IMR-90 (cell line): ENCODE measurements around the gene ANTXR1. TPM values are rescaled to one million over a fixed set of nuclear protein-coding genes. Genes with fewer than 3 reads are reported as not detected.
A peak's percentile ranks its signal among the peaks of the same experiment; 100 is the strongest.

Source experiments
- ATAC-seq: fragments of 200-7000 bp; cut with Tn5 transposase; 2 replicates; pipeline ENCODE4 v1.9.1; 2020; ENCODE audit warnings: low read depth, mild to moderate bottlenecking, moderate library complexity
- BruUV-seq: library from RNA; stranded (reverse); fragments of 400-500 nt; replicated peaks from 2 replicates; lab custom pipeline; 2021; lab: Mats Ljungman, UMichigan
- CTCF ChIA-PET: fragments of 300-600 bp; formaldehyde crosslinking; extraction: SDS; loops from one replicate; lab custom pipeline; 2021; ENCODE audit warnings: antibody characterized with exemption; lab: Yijun Ruan, JAX
- POLR2A ChIA-PET: fragments of 300-600 bp; sonication (Branson Sonifier 250); formaldehyde crosslinking; loops from one replicate; lab custom pipeline; 2022; ENCODE audit warnings: antibody characterized with exemption; ENCODE audit not compliant: unreplicated experiment; lab: Charles Lee
- DNase-seq: peaks from one replicate; pipeline ENCODE4 v3.0.0; 2013
- H2AFZ ChIP-seq: replicated peaks from 2 replicates; pipeline ENCODE3; 2013; ENCODE audit warnings: low read length, mild to moderate bottlenecking; ENCODE audit not compliant: poor library complexity
- H2AK5ac ChIP-seq: 2 replicates; pipeline ENCODE4 v1.6.1; 2013; ENCODE audit warnings: low read depth, low read length, inconsistent platforms
- H2AK9ac ChIP-seq: replicated peaks from 2 replicates; pipeline ENCODE3; 2013; ENCODE audit warnings: mild to moderate bottlenecking, low read depth, low read length, moderate library complexity; ENCODE audit not compliant: poor library complexity
- H2BK120ac ChIP-seq: 2 replicates; pipeline ENCODE4 v1.6.1; 2013; ENCODE audit warnings: low read depth, low read length, inconsistent platforms
- H2BK15ac ChIP-seq: 3 replicates; pipeline ENCODE4 v1.6.1; 2013; ENCODE audit warnings: low read depth, low read length, inconsistent platforms
- H2BK20ac ChIP-seq: 2 replicates; pipeline ENCODE4 v1.6.1; 2013; ENCODE audit warnings: low read depth, mild to moderate bottlenecking, inconsistent platforms, low read length, moderate library complexity
- H2BK5ac ChIP-seq: 2 replicates; pipeline ENCODE4 v1.6.1; 2013; ENCODE audit warnings: mild to moderate bottlenecking, low read depth, low read length, inconsistent platforms; ENCODE audit not compliant: poor library complexity, severe bottlenecking
- H3K14ac ChIP-seq: replicated peaks from 2 replicates; pipeline ENCODE4 v1.6.1; 2013; ENCODE audit warnings: low read depth, low read length, inconsistent platforms
- H3K18ac ChIP-seq: 2 replicates; pipeline ENCODE4 v1.6.1; 2013; ENCODE audit warnings: low read depth, low read length, control low read depth
- H3K23ac ChIP-seq: 2 replicates; pipeline ENCODE4 v1.6.1; 2013; ENCODE audit warnings: low read depth, low read length, inconsistent platforms
- H3K27ac ChIP-seq: 2 replicates; pipeline ENCODE4 v1.5.1; 2013; ENCODE audit warnings: mild to moderate bottlenecking, control low read depth, low read length; ENCODE audit not compliant: insufficient read depth
- H3K27me3 ChIP-seq: 2 replicates; pipeline ENCODE4 v1.6.1; 2013; ENCODE audit warnings: low read length; ENCODE audit not compliant: control insufficient read depth, insufficient read depth
- H3K36me3 ChIP-seq: 2 replicates; pipeline ENCODE4 v1.6.1; 2013; ENCODE audit warnings: low read length, mixed read lengths; ENCODE audit not compliant: control insufficient read depth, insufficient read depth
- H3K4ac ChIP-seq: 2 replicates; pipeline ENCODE4 v1.6.1; 2013; ENCODE audit warnings: low read depth, low read length, inconsistent platforms
- H3K4me1 ChIP-seq: 2 replicates; pipeline ENCODE4 v1.6.1; 2013; ENCODE audit warnings: low read length, mixed read lengths; ENCODE audit not compliant: control insufficient read depth, insufficient read depth
- H3K4me2 ChIP-seq: 2 replicates; pipeline ENCODE4 v1.6.1; 2013; ENCODE audit warnings: low read depth, mild to moderate bottlenecking, control low read depth, low read length, moderate library complexity
- H3K4me3 ChIP-seq: 2 replicates; pipeline ENCODE4 v1.5.1; 2013; ENCODE audit warnings: low read depth, mild to moderate bottlenecking, control low read depth, low read length, moderate library complexity; ENCODE audit not compliant: insufficient read depth
- H3K56ac ChIP-seq: 2 replicates; pipeline ENCODE4 v1.6.1; 2013; ENCODE audit warnings: low read length, inconsistent platforms; ENCODE audit not compliant: insufficient read depth; ENCODE audit errors: extremely low read depth
- H3K79me1 ChIP-seq, 2 experiments: 2 replicates each; pipeline ENCODE4 v1.6.1; 2013; ENCODE audit warnings: low read length in 2 of 2, inconsistent platforms in 1 of 2, low read depth in 1 of 2
- H3K9ac ChIP-seq: 2 replicates; pipeline ENCODE4 v1.6.1; 2013; ENCODE audit warnings: low read depth, low read length, control low read depth
- H3K9me1 ChIP-seq: 2 replicates; pipeline ENCODE4 v1.6.1; 2013; ENCODE audit warnings: low read length, inconsistent platforms; ENCODE audit not compliant: insufficient read depth
- H3K9me3 ChIP-seq: 2 replicates; pipeline ENCODE4 v1.6.1; 2013; ENCODE audit warnings: low read length; ENCODE audit not compliant: control insufficient read depth, insufficient read depth
- H4K20me1 ChIP-seq: 2 replicates; pipeline ENCODE4 v1.6.1; 2013; ENCODE audit warnings: low read length, inconsistent platforms; ENCODE audit not compliant: insufficient read depth
- H4K5ac ChIP-seq: 2 replicates; pipeline ENCODE4 v1.6.1; 2013; ENCODE audit warnings: mild to moderate bottlenecking, low read depth, low read length, control low read depth
- H4K8ac ChIP-seq, 2 experiments: 2 replicates each; pipeline ENCODE4 v1.6.1; 2013; ENCODE audit warnings: low read depth in 2 of 2, low read length in 2 of 2, control low read depth in 1 of 2, inconsistent platforms in 1 of 2
- H4K91ac ChIP-seq: 2 replicates; pipeline ENCODE4 v1.6.1; 2013; ENCODE audit warnings: low read depth, low read length, inconsistent platforms; ENCODE audit not compliant: insufficient read depth
- BHLHE40 ChIP-seq: fragments of 150-350 bp; IDR thresholded peaks from 2 replicates; pipeline ENCODE4 v1.6.1; 2016; ENCODE audit warnings: mild to moderate bottlenecking, low read depth, low read length
- CTCF ChIP-seq: conservative IDR thresholded peaks from 2 replicates; pipeline ENCODE4 v1.5.1; 2012; ENCODE audit warnings: mild to moderate bottlenecking, low read depth, low read length, improper control_type of control experiment
- FOS ChIP-seq: fragments of 150-350 bp; IDR thresholded peaks from 2 replicates; pipeline ENCODE4 v1.6.1; 2016; ENCODE audit warnings: low read depth, low read length
- MAZ ChIP-seq: IDR thresholded peaks from 2 replicates; pipeline ENCODE4 v1.6.1; 2012; ENCODE audit warnings: low read depth, mild to moderate bottlenecking, low read length, improper control_type of control experiment, moderate library complexity, borderline replicate concordance
- MXI1 ChIP-seq: IDR thresholded peaks from 2 replicates; pipeline ENCODE4 v1.6.1; 2012; ENCODE audit warnings: low read depth, mild to moderate bottlenecking, low read length, moderate library complexity, borderline replicate concordance
- NFE2L2 ChIP-seq: fragments of 150-350 bp; IDR thresholded peaks from 2 replicates; pipeline ENCODE4 v1.6.1; 2016; ENCODE audit warnings: low read depth, mild to moderate bottlenecking, low read length
- POLR2A ChIP-seq: IDR thresholded peaks from 2 replicates; pipeline ENCODE4 v1.6.1; 2012; ENCODE audit warnings: mild to moderate bottlenecking, low read depth, low read length
- RAD21 ChIP-seq: IDR thresholded peaks from 2 replicates; pipeline ENCODE4 v1.6.1; 2012; ENCODE audit warnings: low read length, improper control_type of control experiment
- RCOR1 ChIP-seq: IDR thresholded peaks from 2 replicates; pipeline ENCODE4 v1.6.1; 2012; ENCODE audit warnings: mild to moderate bottlenecking, low read length, improper control_type of control experiment; ENCODE audit not compliant: insufficient replicate concordance
- RFX5 ChIP-seq: IDR thresholded peaks from 2 replicates; pipeline ENCODE4 v1.8.0; 2012; ENCODE audit warnings: low read depth, mild to moderate bottlenecking, low read length, moderate library complexity
- WGBS, 2 experiments: methylation state at CpG; one replicate each; pipeline versions ENCODE4 v1.1.5 to v1.1.7; 2013; ENCODE audit warnings: missing lambda C conversion rate in 2 of 2; ENCODE audit not compliant: insufficient read length in 1 of 2; ENCODE audit errors: extremely low coverage in 2 of 2; 5-methylcytosine and 5-hydroxymethylcytosine counted together
- dilution Hi-C: fragments of 300-500 bp; cut with HindIII; formaldehyde crosslinking; loops from one replicate; pipeline ENCODE4 v1.14.3; 2018; ENCODE audit warnings: low sequenced_read_pairs; ENCODE audit not compliant: unreplicated experiment
- in situ Hi-C: fragments of 300-500 bp; cut with MboI; formaldehyde crosslinking; loops from 3 replicates; pipeline ENCODE4 v1.14.3; 2019; ENCODE audit warnings: low sequenced_read_pairs, inconsistent platforms, mixed read lengths
- intact Hi-C: fragments of 100-400 bp; cut with micrococcal nuclease; formaldehyde crosslinking; loops from 2 replicates; pipeline ENCODE4 v1.10.0; 2022
- polyA plus RNA-seq, 3 experiments: library from polyadenylated mRNA; depleted of rRNA; stranded (reverse); fragments of >200 nt; gene quantifications; 2 replicates each; pipeline ENCODE4 v1.2.3, GENCODE V29; 2012; ENCODE audit warnings: low replicate concordance in 1 of 3
- total RNA-seq: library from RNA; depleted of rRNA; stranded (reverse); fragments of >200 nt; gene quantifications from 2 replicates; pipeline ENCODE4 v1.2.3, GENCODE V29; 2012
- TF ChIP-seq, protein P1 (sequence below): fragments of 150-350 bp; IDR thresholded peaks from 2 replicates; pipeline ENCODE4 v1.6.1; 2017; ENCODE audit warnings: mild to moderate bottlenecking, antibody characterized with exemption, low read length, low read depth

The ANTXR1 gene
- total and polyA plus RNA-seq, 2 of the 4 experiments (the other 2 are of a cell fraction): 27.2 to 36.9 TPM

GRCh38 chr2:69212238-69213028, 199.5 kb downstream of the ANTXR1 start:
- no peak overlapping the region for H4K5ac ChIP-seq
- H3K4ac ChIP-seq: no peak overlapping the region; the same call in 1 of the 2 replicates
- H3K18ac ChIP-seq: no peak overlapping the region
- DNase-seq: no peak
- no peaks in the 10 kb centered on the region for H3K27me3 ChIP-seq
- H4K8ac ChIP-seq: no peak overlapping the region
- no peak overlapping the region for H3K4me3 ChIP-seq
- H4K91ac ChIP-seq: no peak overlapping the region
- no TSS peak for BruUV-seq
- ATAC-seq: no peak
- peaks cover 0 to 49% of the 10 kb centered on the region in 2 experiments; a peak in 3 of 4 replicates for H3K79me1 ChIP-seq
- TF ChIP-seq FOS (no peak), RAD21 (no peak), RCOR1 (no peak), RFX5 (no peak), CTCF (no peak), BHLHE40 (no peak), MXI1 (no peak), MAZ (no peak), NFE2L2 (no peak), POLR2A (no peak)
- TF ChIP-seq, protein P1, sequence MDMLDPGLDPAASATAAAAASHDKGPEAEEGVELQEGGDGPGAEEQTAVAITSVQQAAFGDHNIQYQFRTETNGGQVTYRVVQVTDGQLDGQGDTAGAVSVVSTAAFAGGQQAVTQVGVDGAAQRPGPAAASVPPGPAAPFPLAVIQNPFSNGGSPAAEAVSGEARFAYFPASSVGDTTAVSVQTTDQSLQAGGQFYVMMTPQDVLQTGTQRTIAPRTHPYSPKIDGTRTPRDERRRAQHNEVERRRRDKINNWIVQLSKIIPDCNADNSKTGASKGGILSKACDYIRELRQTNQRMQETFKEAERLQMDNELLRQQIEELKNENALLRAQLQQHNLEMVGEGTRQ: no peak
- no peaks in the 10 kb centered on the region for H3K9me3 ChIP-seq
- H2AFZ ChIP-seq: no peak overlapping the region
- H2BK5ac ChIP-seq: no peak overlapping the region
- H3K27ac ChIP-seq: no peak overlapping the region
- peaks cover 41% of the 10 kb centered on the region for H3K36me3 ChIP-seq
- H2BK20ac ChIP-seq: no peak overlapping the region
- no peak overlapping the region for H3K23ac ChIP-seq
- H2AK5ac ChIP-seq: peak overlapping the region; percentile 50
- in situ Hi-C loops: no loop called here
- H3K9me1 ChIP-seq: peaks cover 38% of the 10 kb centered on the region
- H4K20me1 ChIP-seq: no peaks in the 10 kb centered on the region
- H3K9ac ChIP-seq: no peak overlapping the region
- no peak overlapping the region for H3K14ac ChIP-seq
- dilution Hi-C loops: no loop called here
- intact Hi-C loops: no loop called here
- WGBS, 2 experiments: 100% methylated on average over 1 of the region's 4 CpGs; no CpG with 5 or more reads in 1 of the 2 experiments
- ChIA-PET CTCF (interaction anchor here (1.7 kb wide), 1 partner anchor 59 kb away, joined by 6 read pairs; no protein-coding TSS in a partner anchor), POLR2A (no interaction called here)
- no peak overlapping the region for H2BK15ac ChIP-seq
- H2BK120ac ChIP-seq: no peak overlapping the region
- H3K4me2 ChIP-seq: no peak overlapping the region
- H2AK9ac ChIP-seq: no peak overlapping the region
- H3K4me1 ChIP-seq: peaks cover 23% of the 10 kb centered on the region
- H3K56ac ChIP-seq: no peak overlapping the region
